HUES64 (cell line): Measurements from ENCODE around the gene RIPOR2.
"Not testable (repeated sequence)": the region's sequence is repeated elsewhere in the genome, so short reads cannot be mapped to it uniquely, and the experiment has no call there.

Experiments
- H3K27ac ChIP-seq: 2 replicates; pipeline ENCODE4 v1.7.0; 2013; ENCODE audit warnings: low read depth, low read length, inconsistent platforms
- H3K27me3 ChIP-seq: 2 replicates; pipeline ENCODE4 v1.6.1; 2013; ENCODE audit warnings: mild to moderate bottlenecking, low read length; ENCODE audit not compliant: insufficient read depth
- H3K36me3 ChIP-seq: 2 replicates; pipeline ENCODE4 v1.6.1; 2013; ENCODE audit warnings: mild to moderate bottlenecking, low read length; ENCODE audit not compliant: insufficient read depth
- H3K4me1 ChIP-seq: 2 replicates; pipeline ENCODE4 v1.6.1; 2013; ENCODE audit warnings: mild to moderate bottlenecking, low read length, moderate library complexity; ENCODE audit not compliant: insufficient read depth
- H3K4me3 ChIP-seq: 2 replicates; pipeline ENCODE4 v1.5.1; 2013; ENCODE audit warnings: mild to moderate bottlenecking, low read length, moderate library complexity
- H3K9ac ChIP-seq: 2 replicates; pipeline ENCODE4 v1.6.1; 2013; ENCODE audit warnings: mild to moderate bottlenecking, low read depth, low read length
- H3K9me3 ChIP-seq: 2 replicates; pipeline ENCODE4 v1.6.1; 2013; ENCODE audit warnings: low read depth, low read length; ENCODE audit not compliant: insufficient read depth
- WGBS: fragments of 150-250, 120-280 bp; methylation state at CpG from one replicate; pipeline ENCODE4 v1.1.7; 2013; ENCODE audit warnings: missing lambda C conversion rate; 5-methylcytosine and 5-hydroxymethylcytosine counted together

RIPOR2 gene

GRCh38 chr6:24768361-24768760 is 167.4 kb downstream of the RIPOR2 start:
- 94% methylated on average over 5 of the region's 5 CpGs for WGBS
- no peaks in the 10 kb centered on the region for H3K27me3 ChIP-seq
- no peaks in the 10 kb centered on the region for H3K9me3 ChIP-seq
- H3K4me1 ChIP-seq: no peaks in the 10 kb centered on the region
- H3K9ac ChIP-seq: no peak overlapping the region
- no peak overlapping the region for H3K27ac ChIP-seq
- no peak overlapping the region for H3K4me3 ChIP-seq
- H3K36me3 ChIP-seq: no peaks in the 10 kb centered on the region

- Histone ChIP-seq H3K36me3 (no peaks in the 10 kb centered on the region), H3K9ac (no peak overlapping the region), H3K4me3 (no peak overlapping the region), H3K27me3 (no peaks in the 10 kb centered on the region), H3K9me3 (no peaks in the 10 kb centered on the region), H3K4me1 (no peaks in the 10 kb centered on the region), H3K27ac (no peak overlapping the region)
- WGBS: 87% methylated on average over 7 of the region's 9 CpGs
Measured at GRCh38 chr6:24766680-24767462, 168.9 kb downstream of the RIPOR2 start.

DNA sequence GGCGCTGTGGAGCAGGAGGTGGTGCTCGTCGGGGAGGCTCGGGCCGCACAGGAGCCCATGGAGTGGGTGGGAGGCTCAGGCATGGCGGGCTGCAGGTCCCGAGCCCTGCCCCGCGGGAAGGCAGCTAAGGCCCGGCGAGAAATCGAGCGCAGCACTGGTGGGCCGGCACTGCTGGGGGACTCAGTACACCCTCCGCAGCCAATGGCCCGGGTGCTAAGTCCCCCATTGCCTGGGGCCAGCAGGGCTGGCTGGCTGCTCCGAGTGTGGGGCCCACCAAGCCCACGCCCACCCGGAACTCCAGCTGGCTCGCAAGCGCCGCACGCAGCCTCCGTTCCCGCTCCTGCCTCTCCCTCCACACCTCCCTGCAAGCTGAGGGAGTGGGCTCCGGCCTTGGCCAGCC is 169.8 kb downstream of the RIPOR2 start:
- H3K9me3 ChIP-seq, H3K4me1 ChIP-seq, H3K4me3 ChIP-seq, H3K9ac ChIP-seq, H3K36me3 ChIP-seq, H3K27me3 ChIP-seq, H3K27ac ChIP-seq: not testable (repeated sequence)
- 97% methylated on average over 25 of the region's 26 CpGs for WGBS

GRCh38 chr6:24764833-24765828 is 170.6 kb downstream of the RIPOR2 start:
- 94% methylated on average over 20 of the region's 20 CpGs for WGBS
- H3K4me3 ChIP-seq, H3K9ac ChIP-seq, H3K27me3 ChIP-seq, H3K36me3 ChIP-seq, H3K4me1 ChIP-seq, H3K27ac ChIP-seq, H3K9me3 ChIP-seq: not testable (repeated sequence)

- Histone ChIP-seq H3K9ac (no peak overlapping the region), H3K27ac (no peak overlapping the region), H3K27me3 (no peaks in the 10 kb centered on the region), H3K9me3 (no peaks in the 10 kb centered on the region), H3K4me1 (no peaks in the 10 kb centered on the region), H3K36me3 (no peaks in the 10 kb centered on the region), H3K4me3 (no peak overlapping the region)
- WGBS: 87% methylated on average over 3 of the region's 3 CpGs
Measured at GRCh38 chr6:24763578-24763977, 172.2 kb downstream of the RIPOR2 start.

DNA sequence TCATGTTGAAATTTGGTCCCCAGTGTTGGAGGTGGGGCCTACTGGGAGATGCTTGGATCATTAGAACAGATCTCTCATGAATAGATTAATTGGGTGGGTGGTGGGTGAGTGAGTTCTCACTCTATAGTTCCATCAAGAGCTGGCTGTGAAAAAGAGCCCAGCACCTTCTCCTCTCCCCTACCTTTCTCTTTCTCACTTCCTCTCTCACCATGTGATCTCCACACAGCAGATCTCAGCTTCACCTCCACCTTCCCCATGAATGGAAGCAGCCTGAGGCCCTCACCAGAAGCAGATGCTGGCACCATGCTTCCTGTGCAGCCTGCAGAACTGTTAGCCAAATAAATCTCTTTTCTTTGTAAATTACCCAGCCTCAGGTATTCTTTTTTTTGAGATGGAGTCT is 173.9 kb downstream of the RIPOR2 start:
- Histone ChIP-seq H3K9me3 (no peaks in the 10 kb centered on the region), H3K27me3 (no peaks in the 10 kb centered on the region), H3K36me3 (no peaks in the 10 kb centered on the region), H3K4me3 (no peak overlapping the region), H3K4me1 (no peaks in the 10 kb centered on the region), H3K9ac (no peak overlapping the region), H3K27ac (no peak overlapping the region)

- Histone ChIP-seq H3K27ac (no peak overlapping the region), H3K9ac (no peak overlapping the region), H3K4me1 (no peaks in the 10 kb centered on the region), H3K27me3 (no peaks in the 10 kb centered on the region), H3K9me3 (no peaks in the 10 kb centered on the region), H3K4me3 (no peak overlapping the region), H3K36me3 (no peaks in the 10 kb centered on the region)
- 89% methylated on average over 17 of the region's 17 CpGs for WGBS
Measured at GRCh38 chr6:24761193-24761835, 174.4 kb downstream of the RIPOR2 start.

DNA sequence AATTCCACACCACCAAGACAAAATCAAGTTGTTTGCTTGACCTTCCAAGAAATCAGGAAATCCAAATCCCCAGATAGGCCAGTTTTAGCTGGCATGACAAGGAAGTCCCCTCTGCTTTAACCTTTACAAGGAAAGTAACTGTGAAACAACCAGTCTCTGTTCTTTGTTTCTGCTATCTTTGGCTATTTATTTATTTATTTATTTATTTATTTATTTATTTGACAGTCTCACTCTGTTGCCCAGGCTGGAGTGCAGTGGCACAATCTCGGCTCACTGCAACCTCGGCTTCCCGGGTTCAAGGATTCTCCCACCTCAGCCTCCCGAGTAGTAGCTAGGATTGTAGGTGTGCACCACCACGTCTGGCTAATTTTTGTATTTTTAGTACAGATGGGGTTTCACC is 175.6 kb downstream of the RIPOR2 start:
- WGBS: 96% methylated on average over 5 of the region's 5 CpGs
- Histone ChIP-seq H3K9me3 (no peaks in the 10 kb centered on the region), H3K27ac (no peak overlapping the region), H3K36me3 (no peaks in the 10 kb centered on the region), H3K9ac (no peak overlapping the region), H3K27me3 (no peaks in the 10 kb centered on the region), H3K4me3 (no peak overlapping the region), H3K4me1 (no peaks in the 10 kb centered on the region)

- Histone ChIP-seq H3K4me1 (no peaks in the 10 kb centered on the region), H3K9me3 (no peaks in the 10 kb centered on the region), H3K4me3 (no peak overlapping the region), H3K27ac (no peak overlapping the region), H3K36me3 (no peaks in the 10 kb centered on the region), H3K9ac (no peak overlapping the region), H3K27me3 (no peaks in the 10 kb centered on the region)
- 98% methylated on average over 3 of the region's 3 CpGs for WGBS
Measured at GRCh38 chr6:24759718-24760117, 176.0 kb downstream of the RIPOR2 start.

- Histone ChIP-seq H3K27ac (no peak overlapping the region), H3K9ac (no peak overlapping the region), H3K36me3 (no peaks in the 10 kb centered on the region), H3K4me3 (no peak overlapping the region), H3K4me1 (no peaks in the 10 kb centered on the region), H3K27me3 (no peaks in the 10 kb centered on the region), H3K9me3 (no peaks in the 10 kb centered on the region)
- WGBS: 95% methylated on average over 6 of the region's 6 CpGs
Measured at GRCh38 chr6:24757611-24758010, 178.1 kb downstream of the RIPOR2 start.

DNA sequence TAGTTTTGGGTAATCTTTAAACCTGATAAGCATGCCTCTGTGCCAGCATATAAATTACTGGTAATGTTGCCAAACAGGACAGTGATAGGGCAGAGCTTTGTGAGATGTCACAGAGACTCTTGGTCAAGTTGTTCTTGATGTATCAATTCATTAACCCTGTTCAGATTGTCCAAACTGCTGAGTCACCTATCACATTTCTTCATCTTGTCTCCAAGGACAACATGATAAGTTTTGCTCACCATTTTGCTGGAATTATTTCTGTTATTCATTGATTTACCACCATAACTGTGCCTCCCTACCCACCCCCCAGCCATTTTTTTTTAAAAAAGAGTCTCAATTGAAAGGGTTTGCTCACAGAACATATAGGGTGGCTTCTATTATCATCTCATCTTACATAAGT is 180.5 kb downstream of the RIPOR2 start:
- no peak overlapping the region for H3K9ac ChIP-seq
- H3K27me3 ChIP-seq: no peaks in the 10 kb centered on the region
- H3K4me1 ChIP-seq: no peaks in the 10 kb centered on the region
- H3K27ac ChIP-seq: no peak overlapping the region
- H3K9me3 ChIP-seq: no peaks in the 10 kb centered on the region
- H3K4me3 ChIP-seq: no peak overlapping the region
- no peaks in the 10 kb centered on the region for H3K36me3 ChIP-seq
